Measurements from ENCODE around the gene ZFP36L1.

- TF ChIP-seq POLR2AphosphoS5 (IDR thresholded peaks at IDR 0.05; ENCODE audit: low read depth, low read length) = peak; percentile 98
- peak; percentile 99 for TF ChIP-seq POLR2A (IDR thresholded peaks at IDR 0.05; ENCODE audit: low read depth, low read length)
- TF ChIP-seq TAF1 (IDR thresholded peaks at IDR 0.05; ENCODE audit: low read depth, low read length) = peak; percentile 70; the same call in 1 of the 2 replicates
Measured at GRCh38 chr14:68792979-68793733, at the start of gene ZFP36L1.
